IgD-negative memory B cell (primary cell): ENCODE results near the gene REM2. TPM values are rescaled to one million over a fixed set of nuclear protein-coding genes. Genes with fewer than 3 reads are reported as not detected.

Experiments
- H3K27ac Mint-ChIP-seq, 3 donors: one replicate each; pipeline ENCODE4 v1.8.0; 2020 to 2022; ENCODE audit warnings: mild to moderate bottlenecking in 3 of 3, mixed read lengths in 3 of 3, moderate library complexity in 1 of 3
- H3K27me3 Mint-ChIP-seq: one replicate; pipeline ENCODE4 v1.8.0; 2021; ENCODE audit warnings: mixed read lengths
- H3K36me3 Mint-ChIP-seq: one replicate; pipeline ENCODE4 v1.8.0; 2020; ENCODE audit warnings: mild to moderate bottlenecking, mixed read lengths
- H3K4me1 Mint-ChIP-seq, 3 donors: one replicate each; pipeline ENCODE4 v1.8.0; 2020 to 2022; ENCODE audit warnings: mixed read lengths in 3 of 3, mild to moderate bottlenecking in 1 of 3
- H3K4me3 Mint-ChIP-seq, 4 donors: one replicate each; pipeline ENCODE4 v1.8.0; 2020 to 2022; ENCODE audit warnings: mild to moderate bottlenecking in 4 of 4, mixed read lengths in 4 of 4, moderate library complexity in 3 of 4
- H3K9me3 Mint-ChIP-seq, 3 donors: one replicate each; pipeline ENCODE4 v1.8.0; 2020 to 2021; ENCODE audit warnings: mixed read lengths in 3 of 3, mild to moderate bottlenecking in 1 of 3
- polyA plus RNA-seq: library from polyadenylated mRNA; unstranded; fragments of 300-500 nt; fragmentation: Illumina TruSeq; gene quantifications from one replicate; pipeline ENCODE4 v1.2.3, GENCODE V29; 2021

The REM2 gene
- polyA plus RNA-seq, 1 donor from 2014 or later = 2.6 TPM

DNA sequence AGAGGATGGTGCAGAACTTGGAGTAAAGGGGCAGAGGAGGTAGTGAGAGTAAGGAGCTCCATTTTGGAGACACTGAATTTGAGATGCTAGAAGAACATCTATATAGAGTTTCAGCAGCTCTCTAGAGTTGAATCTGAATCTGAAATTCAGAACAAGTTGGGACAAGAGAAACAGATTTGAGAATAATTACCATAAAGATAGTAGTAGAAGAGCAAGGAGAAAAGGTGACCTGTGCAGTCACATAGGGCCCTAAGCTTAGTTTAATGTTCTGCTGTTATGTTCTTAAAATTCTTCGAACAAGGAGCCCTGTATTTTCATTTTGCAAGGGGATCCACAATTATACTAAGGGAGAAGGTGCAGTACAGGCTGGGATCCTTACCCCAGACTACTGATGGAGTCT lies 7.4 kb downstream of the REM2 start:
- Mint-ChIP-seq H3K4me3 (peak overlapping the region in 2 of 4 donors; percentile 72 to 81), H3K27me3 (no peaks in the 10 kb centered on the region), H3K4me1 (peaks cover 31 to 41% (median 34%) of the 10 kb centered on the region in 3 donors), H3K27ac (peak overlapping the region in 2 of 3 donors; percentile 44 to 75), H3K9me3 (no peaks in the 10 kb centered on the region), H3K36me3 (peaks cover 2% of the 10 kb centered on the region)

- Mint-ChIP-seq H3K27ac (peak overlapping the region in 1 of 3 donors; percentile 68), H3K4me3 (peak overlapping the region in 1 of 4 donors; percentile 55), H3K9me3 (no peaks in the 10 kb centered on the region), H3K27me3 (no peaks in the 10 kb centered on the region), H3K4me1 (peaks cover 24 to 32% (median 28%) of the 10 kb centered on the region in 3 donors), H3K36me3 (peaks cover 2% of the 10 kb centered on the region)
These were observed 9.5 kb downstream of the REM2 start for GRCh38 chr14:22892488-22892887.

DNA sequence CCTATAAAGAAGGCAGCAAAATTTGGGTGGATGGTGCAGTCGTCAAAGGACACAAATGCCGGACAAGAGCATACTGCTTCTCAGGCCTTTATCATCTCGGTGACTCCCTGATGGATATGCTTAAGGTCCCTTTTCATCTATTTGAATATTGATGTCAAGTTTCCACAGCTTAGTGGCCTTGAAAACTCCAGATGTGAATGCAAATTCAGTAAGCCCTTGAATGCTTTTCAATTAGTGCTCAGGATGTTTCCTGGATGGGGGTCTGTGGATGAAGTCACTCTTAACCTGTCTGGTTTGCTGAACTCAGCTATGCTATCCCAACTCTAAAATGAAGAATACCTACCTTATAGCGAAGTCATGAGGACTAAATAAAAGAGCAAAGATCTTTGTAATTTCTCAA lies 10.7 kb downstream of the REM2 start:
- peaks cover 2% of the 10 kb centered on the region for H3K36me3 Mint-ChIP-seq
- no peaks in the 10 kb centered on the region for H3K27me3 Mint-ChIP-seq
- no peak overlapping the region for H3K4me3 Mint-ChIP-seq
- H3K4me1 Mint-ChIP-seq = peaks cover 16 to 21% (median 17%) of the 10 kb centered on the region in 3 donors
- H3K27ac Mint-ChIP-seq = peak overlapping the region in 1 of 3 donors; percentile 67
- no peaks in the 10 kb centered on the region for H3K9me3 Mint-ChIP-seq

- H3K27ac Mint-ChIP-seq = no peak overlapping the region
- no peaks in the 10 kb centered on the region for H3K27me3 Mint-ChIP-seq
- H3K9me3 Mint-ChIP-seq = no peaks in the 10 kb centered on the region
- H3K4me3 Mint-ChIP-seq = no peak overlapping the region
- peaks cover 7 to 14% (median 8%) of the 10 kb centered on the region in 3 donors for H3K4me1 Mint-ChIP-seq
- H3K36me3 Mint-ChIP-seq = peaks cover 2% of the 10 kb centered on the region
These were observed 12.4 kb downstream of the REM2 start for GRCh38 chr14:22895402-22895801.

- peaks cover 2% of the 10 kb centered on the region for H3K36me3 Mint-ChIP-seq
- peaks cover 5 to 13% (median 6%) of the 10 kb centered on the region in 3 donors for H3K4me1 Mint-ChIP-seq
- H3K27ac Mint-ChIP-seq = peak overlapping the region in 1 of 3 donors; percentile 53
- H3K27me3 Mint-ChIP-seq = no peaks in the 10 kb centered on the region
- H3K9me3 Mint-ChIP-seq = no peaks in the 10 kb centered on the region
- no peak overlapping the region for H3K4me3 Mint-ChIP-seq
These were observed 13.3 kb downstream of the REM2 start for GRCh38 chr14:22896356-22896755.

DNA sequence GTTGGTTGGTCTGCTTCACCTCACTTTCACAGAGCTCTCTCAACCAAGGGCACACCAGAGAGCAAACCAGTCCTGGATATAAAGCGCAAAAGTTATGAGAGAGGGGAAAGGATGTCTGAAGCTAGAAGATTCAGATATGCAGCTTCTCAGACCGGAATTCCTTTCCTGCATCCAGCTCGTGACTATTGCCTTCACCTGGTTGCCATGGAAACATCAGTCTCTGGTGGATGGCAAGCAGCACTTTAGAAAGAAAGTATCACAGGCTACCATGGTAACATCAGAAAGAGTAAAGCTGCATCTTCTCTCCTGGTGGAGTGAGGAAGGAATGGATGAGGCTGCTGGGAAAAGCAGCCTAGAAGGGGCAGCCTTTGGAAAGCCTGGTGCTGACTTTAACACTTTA lies 13.7 kb downstream of the REM2 start:
- Mint-ChIP-seq H3K4me1 (peaks cover 5 to 13% (median 6%) of the 10 kb centered on the region in 3 donors), H3K27me3 (no peaks in the 10 kb centered on the region), H3K9me3 (no peaks in the 10 kb centered on the region), H3K4me3 (no peak overlapping the region), H3K27ac (peak overlapping the region in 1 of 3 donors; percentile 53), H3K36me3 (peaks cover 2% of the 10 kb centered on the region)

DNA sequence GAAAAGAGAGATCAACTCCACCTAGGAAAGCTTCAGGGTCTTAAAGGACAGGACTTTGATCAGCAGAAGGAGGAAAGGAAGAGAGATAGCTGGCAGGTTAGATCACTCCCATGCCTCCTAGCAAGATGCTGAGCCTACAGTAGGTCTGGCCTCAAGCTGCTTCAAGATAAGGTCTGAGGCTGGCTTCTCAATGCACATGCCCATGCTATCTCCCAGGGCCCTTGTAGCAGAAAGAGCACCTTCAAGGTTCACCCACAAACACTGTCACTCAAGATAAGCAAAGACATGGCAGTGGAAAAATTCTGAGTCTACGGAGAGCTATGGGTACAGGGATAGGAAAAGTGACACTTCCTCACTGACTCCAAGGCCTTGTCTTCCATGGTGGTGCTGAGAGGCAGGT lies 14.3 kb downstream of the REM2 start:
- no peak overlapping the region for H3K4me3 Mint-ChIP-seq
- no peaks in the 10 kb centered on the region for H3K9me3 Mint-ChIP-seq
- peak overlapping the region in 1 of 3 donors; percentile 63 for H3K27ac Mint-ChIP-seq
- H3K36me3 Mint-ChIP-seq = no peaks in the 10 kb centered on the region
- peaks cover 5 to 10% (median 6%) of the 10 kb centered on the region in 3 donors for H3K4me1 Mint-ChIP-seq
- H3K27me3 Mint-ChIP-seq = no peaks in the 10 kb centered on the region

- no peaks in the 10 kb centered on the region for H3K27me3 Mint-ChIP-seq
- H3K27ac Mint-ChIP-seq = peak overlapping the region; percentile 44 to 82 (median 73)
- peaks cover 0 to 6% (median 5%) of the 10 kb centered on the region in 3 donors for H3K4me1 Mint-ChIP-seq
- no peak overlapping the region for H3K4me3 Mint-ChIP-seq
- no peaks in the 10 kb centered on the region for H3K9me3 Mint-ChIP-seq
- H3K36me3 Mint-ChIP-seq = no peaks in the 10 kb centered on the region
These were observed 15.5 kb downstream of the REM2 start for GRCh38 chr14:22898302-22899090.

GRCh38 chr14:22900081-22900799 lies 17.2 kb downstream of the REM2 start:
- Mint-ChIP-seq H3K27ac (peak overlapping the region in 2 of 3 donors; percentile 0 to 83), H3K27me3 (no peaks in the 10 kb centered on the region), H3K4me1 (peaks cover 0 to 3% (median 2%) of the 10 kb centered on the region in 3 donors), H3K9me3 (no peaks in the 10 kb centered on the region), H3K4me3 (no peak overlapping the region), H3K36me3 (peaks cover 5% of the 10 kb centered on the region)

DNA sequence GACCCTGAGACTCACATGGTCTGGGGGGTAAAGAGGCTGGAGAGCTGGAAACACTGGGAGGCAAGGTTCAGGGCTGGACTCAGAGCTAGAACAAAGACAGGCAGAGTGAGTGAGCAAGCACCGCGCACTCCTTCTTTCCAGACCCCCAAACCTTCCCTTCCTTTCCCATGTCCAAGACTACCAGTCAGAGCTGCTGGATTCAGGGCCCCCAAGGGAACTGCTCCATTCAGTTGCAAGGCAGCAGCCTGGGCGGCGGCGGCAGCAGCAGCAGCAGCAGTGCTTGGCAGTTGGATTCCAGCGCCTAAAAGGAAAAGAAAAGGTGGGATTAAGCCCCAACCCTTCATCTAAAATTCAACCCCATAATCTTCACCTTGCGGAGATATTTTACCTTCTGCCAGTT lies 18.8 kb downstream of the REM2 start:
- Mint-ChIP-seq H3K27me3 (no peaks in the 10 kb centered on the region), H3K4me1 (peaks cover 0 to 2% (median 0%) of the 10 kb centered on the region in 3 donors), H3K36me3 (peaks cover 5% of the 10 kb centered on the region), H3K4me3 (no peak overlapping the region), H3K9me3 (no peaks in the 10 kb centered on the region), H3K27ac (peak overlapping the region in 1 of 3 donors; percentile 76)

DNA sequence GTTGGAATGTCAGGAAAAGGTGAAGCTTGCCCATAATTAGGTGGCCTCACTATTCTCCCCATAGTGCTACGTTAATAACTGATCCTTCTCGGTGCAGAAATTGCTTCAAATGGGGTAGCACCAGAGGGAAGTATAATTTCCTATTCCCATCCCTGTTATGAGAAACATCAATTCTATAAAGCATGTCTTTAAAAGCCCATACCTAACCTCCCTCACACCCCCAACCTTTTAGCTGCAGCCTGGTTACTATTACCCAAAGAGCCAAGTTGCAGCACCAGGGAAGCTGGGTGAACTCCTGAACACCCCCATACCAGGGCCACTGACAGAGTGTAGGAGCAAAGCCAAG lies 20.7 kb downstream of the REM2 start:
- Mint-ChIP-seq H3K27me3 (no peaks in the 10 kb centered on the region), H3K36me3 (peaks cover 5% of the 10 kb centered on the region), H3K27ac (peak overlapping the region in 1 of 3 donors; percentile 26), H3K4me3 (no peak overlapping the region), H3K4me1 (peaks cover 0 to 2% (median 0%) of the 10 kb centered on the region in 3 donors), H3K9me3 (no peaks in the 10 kb centered on the region)

DNA sequence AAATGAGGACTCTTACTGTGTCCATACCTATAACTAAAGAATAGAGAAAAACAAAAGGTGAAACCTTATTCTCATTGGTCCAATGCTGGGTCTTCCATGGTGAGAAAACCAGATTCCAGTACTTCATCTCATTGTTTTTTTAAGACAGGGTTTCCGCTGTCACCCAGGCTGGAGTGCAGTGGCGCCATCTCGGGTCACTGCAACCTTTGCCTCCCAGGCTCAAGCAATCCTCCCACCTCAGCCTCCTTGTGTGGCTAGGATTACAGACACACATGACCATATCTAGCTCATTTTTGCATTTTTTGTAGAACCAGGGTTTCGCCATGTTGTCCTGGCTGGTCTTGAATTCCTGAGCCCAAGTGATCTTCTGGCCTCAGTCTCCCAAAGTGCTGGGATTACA lies 22.6 kb downstream of the REM2 start:
- no peaks in the 10 kb centered on the region for H3K27me3 Mint-ChIP-seq
- H3K36me3 Mint-ChIP-seq = peaks cover 10% of the 10 kb centered on the region
- no peak overlapping the region for H3K4me3 Mint-ChIP-seq
- peak overlapping the region in 1 of 3 donors; percentile 78 for H3K27ac Mint-ChIP-seq
- H3K4me1 Mint-ChIP-seq = peaks cover 0 to 2% (median 0%) of the 10 kb centered on the region in 3 donors
- H3K9me3 Mint-ChIP-seq = no peaks in the 10 kb centered on the region

GRCh38 chr14:22906073-22906472 lies 23.1 kb downstream of the REM2 start:
- Mint-ChIP-seq H3K4me3 (no peak overlapping the region), H3K9me3 (no peaks in the 10 kb centered on the region), H3K36me3 (peaks cover 10% of the 10 kb centered on the region), H3K27me3 (no peaks in the 10 kb centered on the region), H3K27ac (no peak overlapping the region), H3K4me1 (peaks cover 0 to 2% (median 0%) of the 10 kb centered on the region in 3 donors)

- no peak overlapping the region for H3K4me3 Mint-ChIP-seq
- no peaks in the 10 kb centered on the region for H3K9me3 Mint-ChIP-seq
- H3K27me3 Mint-ChIP-seq = no peaks in the 10 kb centered on the region
- no peak overlapping the region for H3K27ac Mint-ChIP-seq
- H3K4me1 Mint-ChIP-seq = peaks cover 6 to 7% (median 6%) of the 10 kb centered on the region in 3 donors
- H3K36me3 Mint-ChIP-seq = peaks cover 10% of the 10 kb centered on the region
These were observed 24.4 kb downstream of the REM2 start for GRCh38 chr14:22907429-22907828.

DNA sequence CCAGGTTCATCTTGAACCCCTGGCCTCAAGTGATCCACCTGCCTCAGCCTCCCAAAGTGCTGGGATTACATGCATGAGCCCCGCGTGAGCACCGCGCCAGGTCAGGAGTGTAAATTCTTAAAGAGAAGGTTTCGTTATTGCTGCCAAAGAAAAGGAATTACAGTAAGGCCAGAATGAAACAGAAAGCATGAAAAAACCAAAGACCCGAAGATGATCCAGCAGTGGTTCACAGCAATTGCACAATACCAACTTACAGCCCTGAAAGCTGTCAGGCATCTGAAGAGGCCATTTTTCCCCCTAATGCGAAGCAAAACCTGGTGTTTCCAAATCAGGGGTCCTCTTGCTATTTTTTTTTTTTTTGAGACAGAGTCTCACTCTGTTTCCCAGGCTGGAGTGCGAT lies 25.6 kb downstream of the REM2 start:
- Mint-ChIP-seq H3K27me3 (no peaks in the 10 kb centered on the region), H3K4me3 (no peak overlapping the region), H3K36me3 (peaks cover 12% of the 10 kb centered on the region), H3K9me3 (no peaks in the 10 kb centered on the region), H3K4me1 (peaks cover 6 to 8% (median 7%) of the 10 kb centered on the region in 3 donors), H3K27ac (peak overlapping the region in 1 of 3 donors; percentile 35)
